Measurements from ENCODE around the gene PIGU. TPM values are rescaled to one million over a fixed set of nuclear protein-coding genes. Genes with fewer than 3 reads are reported as not detected.

The PIGU gene
- total RNA-seq, 2 experiments from 2014 or later = 16.6 to 27.9 TPM

DNA sequence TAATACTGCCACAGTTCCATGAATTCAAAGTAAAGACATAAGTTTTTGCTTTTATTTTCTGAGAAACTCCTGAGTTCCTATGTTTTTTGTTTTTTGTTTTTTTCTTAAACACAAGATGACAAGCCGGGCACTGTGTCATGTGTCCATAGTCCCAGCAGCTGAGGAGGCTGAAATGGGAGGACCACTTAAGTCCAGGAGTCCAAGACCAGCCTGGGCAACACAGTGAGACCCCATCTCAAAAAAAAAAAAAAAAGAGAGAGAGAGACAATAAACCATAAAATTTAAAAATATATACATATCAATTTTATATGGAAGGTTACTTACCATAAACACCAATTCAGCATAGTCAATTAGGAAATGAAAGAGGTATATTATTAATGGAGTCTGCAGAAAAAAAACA lies 31.9 kb downstream of the PIGU start:
- no peak overlapping the region for H3K4me2 ChIP-seq (ENCODE audit: low read length)
- peaks cover 20% of the 10 kb centered on the region for H3K36me3 ChIP-seq (ENCODE audit: insufficient read depth, low read length)
- H3K27ac ChIP-seq (ENCODE audit: low read depth, low read length, poor library complexity, severe bottlenecking) = no peak overlapping the region
- H4K20me1 ChIP-seq (ENCODE audit: insufficient read depth, low read length) = no peaks in the 10 kb centered on the region
- intact Hi-C loops (cut with micrococcal nuclease; ENCODE audit: unreplicated experiment) = no loop called here
- TF ChIP-seq EZH2phosphoT487 (IDR thresholded peaks at IDR 0.05; ENCODE audit: borderline replicate concordance, low read depth, low read length) = no peak
- TF ChIP-seq, protein P1, sequence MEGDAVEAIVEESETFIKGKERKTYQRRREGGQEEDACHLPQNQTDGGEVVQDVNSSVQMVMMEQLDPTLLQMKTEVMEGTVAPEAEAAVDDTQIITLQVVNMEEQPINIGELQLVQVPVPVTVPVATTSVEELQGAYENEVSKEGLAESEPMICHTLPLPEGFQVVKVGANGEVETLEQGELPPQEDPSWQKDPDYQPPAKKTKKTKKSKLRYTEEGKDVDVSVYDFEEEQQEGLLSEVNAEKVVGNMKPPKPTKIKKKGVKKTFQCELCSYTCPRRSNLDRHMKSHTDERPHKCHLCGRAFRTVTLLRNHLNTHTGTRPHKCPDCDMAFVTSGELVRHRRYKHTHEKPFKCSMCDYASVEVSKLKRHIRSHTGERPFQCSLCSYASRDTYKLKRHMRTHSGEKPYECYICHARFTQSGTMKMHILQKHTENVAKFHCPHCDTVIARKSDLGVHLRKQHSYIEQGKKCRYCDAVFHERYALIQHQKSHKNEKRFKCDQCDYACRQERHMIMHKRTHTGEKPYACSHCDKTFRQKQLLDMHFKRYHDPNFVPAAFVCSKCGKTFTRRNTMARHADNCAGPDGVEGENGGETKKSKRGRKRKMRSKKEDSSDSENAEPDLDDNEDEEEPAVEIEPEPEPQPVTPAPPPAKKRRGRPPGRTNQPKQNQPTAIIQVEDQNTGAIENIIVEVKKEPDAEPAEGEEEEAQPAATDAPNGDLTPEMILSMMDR (conservative IDR thresholded peaks at IDR 0.05; ENCODE audit: low read length) = no peak
- ChIA-PET POLR2A (no interaction called here), CTCF (ENCODE audit: unreplicated experiment) (no interaction called here)
- no peak overlapping the region for H3K4me3 ChIP-seq (ENCODE audit: low read depth, low read length, poor library complexity, severe bottlenecking)
- H3K9me2 ChIP-seq (ENCODE audit: insufficient read depth, low read length) = no peaks in the 10 kb centered on the region
- H3K79me2 ChIP-seq (ENCODE audit: insufficient read depth, low read depth, low read length) = no peaks in the 10 kb centered on the region
- no peaks in the 10 kb centered on the region for H3K4me1 ChIP-seq (ENCODE audit: insufficient read depth, low read length, poor library complexity, severe bottlenecking)
- BruUV-seq (replicated peaks) = no TSS peak
- H2AFZ ChIP-seq (ENCODE audit: low read length) = no peak overlapping the region
- no peaks in the 10 kb centered on the region for H3K9me3 ChIP-seq (ENCODE audit: low read length)
- no peak for DNase-seq (ENCODE audit: low spot score)

DNA sequence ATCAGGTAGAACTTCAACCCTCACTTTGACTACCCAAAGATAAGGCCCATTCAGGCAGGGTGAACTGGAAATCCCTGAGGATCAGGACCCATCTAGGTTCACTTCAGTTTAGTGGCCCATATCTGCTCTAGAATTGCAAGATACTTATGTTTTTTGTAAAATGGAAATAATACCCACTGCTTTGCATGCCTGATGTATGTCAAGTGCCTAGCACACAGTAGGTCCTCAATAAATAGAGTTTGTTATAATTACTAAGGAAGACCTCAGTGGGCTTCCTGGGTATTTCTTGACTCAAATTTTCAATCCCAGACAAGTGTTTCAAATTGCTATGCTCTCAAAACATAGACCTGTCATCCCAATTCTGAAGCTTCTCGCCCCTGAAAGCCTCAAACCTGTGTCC lies 32.5 kb downstream of the PIGU start:
- Histone ChIP-seq H3K4me1 (ENCODE audit: insufficient read depth, low read length, poor library complexity, severe bottlenecking) (no peaks in the 10 kb centered on the region), H3K4me2 (ENCODE audit: low read length) (no peak overlapping the region), H3K36me3 (ENCODE audit: insufficient read depth, low read length) (peaks cover 20% of the 10 kb centered on the region), H3K9me2 (ENCODE audit: insufficient read depth, low read length) (no peaks in the 10 kb centered on the region), H4K20me1 (ENCODE audit: insufficient read depth, low read length) (no peaks in the 10 kb centered on the region), H3K9me3 (ENCODE audit: low read length) (no peaks in the 10 kb centered on the region), H3K4me3 (ENCODE audit: low read depth, low read length, poor library complexity, severe bottlenecking) (no peak overlapping the region), H2AFZ (ENCODE audit: low read length) (no peak overlapping the region), H3K79me2 (ENCODE audit: insufficient read depth, low read depth, low read length) (no peaks in the 10 kb centered on the region), H3K27ac (ENCODE audit: low read depth, low read length, poor library complexity, severe bottlenecking) (no peak overlapping the region)
- no peak for DNase-seq (ENCODE audit: low spot score)
- BruUV-seq (replicated peaks) = no TSS peak
- ChIA-PET CTCF (ENCODE audit: unreplicated experiment) (no interaction called here), POLR2A (interaction anchor here (0.6 to 0.7 kb wide), 2 partner anchors 28 to 249 kb away, joined by 3 to 6 read pairs; no protein-coding TSS in a partner anchor)
- no peak for TF ChIP-seq EZH2phosphoT487 (IDR thresholded peaks at IDR 0.05; ENCODE audit: borderline replicate concordance, low read depth, low read length)
- TF ChIP-seq, protein P1 (conservative IDR thresholded peaks at IDR 0.05; ENCODE audit: low read length) = no peak
- intact Hi-C loops (cut with micrococcal nuclease; ENCODE audit: unreplicated experiment) = no loop called here

DNA sequence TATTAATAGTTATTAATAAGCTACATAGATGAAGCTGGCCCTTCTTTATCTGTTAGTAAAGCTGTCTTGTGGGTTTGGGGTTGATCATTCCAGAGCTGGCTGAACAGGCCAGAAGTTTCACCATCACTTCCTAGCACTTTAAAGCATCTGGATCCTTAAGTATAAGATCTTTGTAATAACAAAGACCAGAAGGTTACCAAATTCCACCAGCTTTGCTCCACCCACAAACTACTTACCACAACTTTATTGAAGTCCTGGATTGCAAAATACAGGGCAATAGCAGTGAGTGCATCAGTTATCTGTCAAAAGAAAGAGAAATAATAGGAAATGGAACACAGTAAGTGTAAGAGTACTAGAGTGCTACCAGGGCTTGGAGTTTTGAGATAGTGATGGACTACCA lies 33.0 kb downstream of the PIGU start:
- Histone ChIP-seq H2AFZ (ENCODE audit: low read length) (no peak overlapping the region), H3K4me1 (ENCODE audit: insufficient read depth, low read length, poor library complexity, severe bottlenecking) (no peaks in the 10 kb centered on the region), H4K20me1 (ENCODE audit: insufficient read depth, low read length) (no peaks in the 10 kb centered on the region), H3K36me3 (ENCODE audit: insufficient read depth, low read length) (peaks cover 20% of the 10 kb centered on the region), H3K79me2 (ENCODE audit: insufficient read depth, low read depth, low read length) (no peaks in the 10 kb centered on the region), H3K9me3 (ENCODE audit: low read length) (no peaks in the 10 kb centered on the region), H3K9me2 (ENCODE audit: insufficient read depth, low read length) (no peaks in the 10 kb centered on the region), H3K27ac (ENCODE audit: low read depth, low read length, poor library complexity, severe bottlenecking) (no peak overlapping the region), H3K4me3 (ENCODE audit: low read depth, low read length, poor library complexity, severe bottlenecking) (no peak overlapping the region), H3K4me2 (ENCODE audit: low read length) (no peak overlapping the region)
- BruUV-seq (replicated peaks) = no TSS peak
- no peak for DNase-seq (ENCODE audit: low spot score)
- ChIA-PET CTCF (ENCODE audit: unreplicated experiment) (no interaction called here), POLR2A (interaction anchor here (0.6 to 0.8 kb wide), 3 partner anchors 12 to 249 kb away, joined by 3 to 11 read pairs (median 6); no protein-coding TSS in a partner anchor)
- TF ChIP-seq, protein P1 (conservative IDR thresholded peaks at IDR 0.05; ENCODE audit: low read length) = no peak
- intact Hi-C loops (cut with micrococcal nuclease; ENCODE audit: unreplicated experiment) = no loop called here

All from OCI-LY7 (cell line).